Heart left ventricle (tissue), 16 donors: ENCODE measurements around the gene AOX1. TPM values are rescaled to one million over a fixed set of nuclear protein-coding genes. Genes with fewer than 3 reads are reported as not detected.

Experiments
- ATAC-seq, 4 donors: fragments of 200-7000 bp; cut with Tn5 transposase; one replicate each; pipeline ENCODE4 v1.9.1; 2020 to 2022; ENCODE audit warnings: moderate library complexity in 4 of 4, mild to moderate bottlenecking in 3 of 4, moderate number of reproducible peaks in 1 of 4
- DNase-seq, 5 donors: peaks; one replicate each; pipeline ENCODE4 v3.0.0-alpha.2; 2020
- H3K27ac ChIP-seq, 12 donors: fragments of 200-600 bp; sonication (generic) in 4 of 12; one replicate each; pipeline versions ENCODE4 v1.5.0 to v1.8.0; 2016 to 2022; ENCODE audit warnings: mild to moderate bottlenecking in 2 of 12
- H3K27me3 ChIP-seq, 9 donors: fragments of 200-600 bp; sonication (generic) in 2 of 9; one replicate each; pipeline versions ENCODE4 v1.5.1 to v1.8.0; 2016 to 2022; ENCODE audit warnings: mild to moderate bottlenecking in 3 of 9
- H3K36me3 ChIP-seq, 9 donors: fragments of 200-600 bp; sonication (generic) in 2 of 9; one replicate each; pipeline versions ENCODE4 v1.5.0 to v1.8.0; 2018 to 2022; ENCODE audit warnings: mild to moderate bottlenecking in 2 of 9
- H3K4me1 ChIP-seq, 12 donors: fragments of 200-600 bp; sonication (generic) in 4 of 12; one replicate each; pipeline versions ENCODE4 v1.5.0 to v1.8.0; 2016 to 2022; ENCODE audit warnings: mild to moderate bottlenecking in 3 of 12
- H3K4me3 ChIP-seq, 12 donors: fragments of 200-600 bp; sonication (generic) in 4 of 12; one replicate each; pipeline versions ENCODE4 v1.5.0 to v1.8.0; 2017 to 2022; ENCODE audit warnings: mild to moderate bottlenecking in 9 of 12, moderate library complexity in 4 of 12
- H3K9me3 ChIP-seq, 12 donors: fragments of 200-600 bp; sonication (generic) in 4 of 12; one replicate each; pipeline versions ENCODE4 v1.5.0 to v1.8.0; 2016 to 2022; ENCODE audit warnings: mild to moderate bottlenecking in 1 of 12
- POLR2A ChIP-seq, 2 donors: fragments of 450-650 bp; IDR thresholded peaks; one replicate each; pipeline ENCODE4 v1.6.1; 2017; ENCODE audit warnings: antibody characterized with exemption in 2 of 2, mild to moderate bottlenecking in 2 of 2, moderate library complexity in 2 of 2
- WGBS, 4 donors: extraction: QIAGEN DNeasy Blood & Tissue Kit in 2 of 4; methylation state at CpG; one replicate each; pipeline versions ENCODE4 v1.1.5 to v1.1.7; 2013 to 2018; 5-methylcytosine and 5-hydroxymethylcytosine counted together
- intact Hi-C, 10 donors: fragments of 100-400 bp; cut with DNase I; formaldehyde crosslinking; loops; one replicate each; pipeline versions ENCODE4 v1.11.1 to v1.14.2; 2022
- polyA plus RNA-seq, 2 donors: library from polyadenylated mRNA; stranded (reverse); fragments of 200-250 nt; gene quantifications; one replicate each; pipeline ENCODE4 v1.2.3, GENCODE V29; 2013
- total RNA-seq, 9 donors: library from RNA; depleted of rRNA in 2 of 9; stranded (reverse); fragments of >200 nt in 2 of 9; fragmentation: NEBNext Ultra II Directional in 3 of 9; extraction: Animal tissue kit (Norgen Biotek cat#: 25700) in 3 of 9; gene quantifications; one replicate each; pipeline versions ENCODE4 v1.1.0 to v1.2.4, GENCODE V29; 2016 to 2023
- TF ChIP-seq, protein P1 (sequence below), 12 donors: fragments of 200-600 bp; sonication (generic) in 4 of 12; IDR thresholded peaks; one replicate each; pipeline versions ENCODE4 v1.5.0 to v1.8.0; 2018 to 2022; ENCODE audit warnings: antibody characterized with exemption in 12 of 12, mild to moderate bottlenecking in 5 of 12
- donor health status: ischemic (EF 13 %, LVEDD 7.1; RV severe dilation, severe dysfunction).
- donor health status: healthy with polysubstance abuse.
- donor health status: DM: no; HTN: yes; CAD: no.
- donor health status: DM: no; HTN: no; CAD: no.
- donor health status: ischemic (EF 25% LVEDD 6.9; RV normal size, moderate dysfunction).
- donor health status: ischemic (EF 25% LVEDD 5.7; RV mildly dilated, moderate dysfunction).
- donor health status: healthy.
- donor health status: DM: yes; HTN: yes; CAD: no.
- donor health status: ischemic (EF 35%, LVEDD 5.7; RV mildly dilated, moderate dysfunction).
- donor health status: nonischemic (EF 11% LVEDD 7.7; RV severe dilation, severe dysfunction).
- donor health status: DM: yes; HTN: yes; CAD: no.
- donor health status: PGD.
- donor health status: ischemic (EF 29% LVEDD 5.4; RV normal size, mild dysfunction).
- donor health status: nonischemic (EF 23%, LVEDD 6.1; RV moderate dilation, normal function).

AOX1 gene
- total and polyA plus RNA-seq, 11 donors = 0.76 to 33.4 (median 2.9) TPM

DNA sequence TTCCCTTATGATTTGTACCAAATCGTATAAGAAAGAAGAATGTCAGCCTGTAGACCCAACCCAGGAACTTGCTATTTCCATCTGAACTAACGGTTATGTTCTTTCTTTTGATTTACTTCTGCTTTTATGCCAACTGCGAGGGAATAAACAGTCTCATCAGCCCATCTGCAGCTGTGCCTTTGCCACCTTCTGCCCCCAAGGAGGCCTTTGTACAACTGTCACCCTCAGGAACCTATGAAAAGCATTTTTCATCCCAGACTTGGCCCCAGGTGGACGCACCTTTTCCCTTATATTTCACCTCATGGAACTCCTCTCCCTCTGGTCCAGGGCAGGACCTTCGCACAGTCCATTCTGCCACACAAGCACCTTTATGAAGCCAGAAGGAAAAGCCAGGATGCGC is 109.8 kb downstream of the AOX1 start:
- ATAC-seq = no peak
- no peaks in the 10 kb centered on the region for H3K27me3 ChIP-seq
- intact Hi-C loops = loop anchor here in 1 of 10 donors (5.0 kb wide), 1 partner anchor 73 kb away; no protein-coding TSS in a partner anchor
- TF ChIP-seq POLR2A (IDR thresholded peaks at IDR 0.05) = no peak
- TF ChIP-seq, protein P1, sequence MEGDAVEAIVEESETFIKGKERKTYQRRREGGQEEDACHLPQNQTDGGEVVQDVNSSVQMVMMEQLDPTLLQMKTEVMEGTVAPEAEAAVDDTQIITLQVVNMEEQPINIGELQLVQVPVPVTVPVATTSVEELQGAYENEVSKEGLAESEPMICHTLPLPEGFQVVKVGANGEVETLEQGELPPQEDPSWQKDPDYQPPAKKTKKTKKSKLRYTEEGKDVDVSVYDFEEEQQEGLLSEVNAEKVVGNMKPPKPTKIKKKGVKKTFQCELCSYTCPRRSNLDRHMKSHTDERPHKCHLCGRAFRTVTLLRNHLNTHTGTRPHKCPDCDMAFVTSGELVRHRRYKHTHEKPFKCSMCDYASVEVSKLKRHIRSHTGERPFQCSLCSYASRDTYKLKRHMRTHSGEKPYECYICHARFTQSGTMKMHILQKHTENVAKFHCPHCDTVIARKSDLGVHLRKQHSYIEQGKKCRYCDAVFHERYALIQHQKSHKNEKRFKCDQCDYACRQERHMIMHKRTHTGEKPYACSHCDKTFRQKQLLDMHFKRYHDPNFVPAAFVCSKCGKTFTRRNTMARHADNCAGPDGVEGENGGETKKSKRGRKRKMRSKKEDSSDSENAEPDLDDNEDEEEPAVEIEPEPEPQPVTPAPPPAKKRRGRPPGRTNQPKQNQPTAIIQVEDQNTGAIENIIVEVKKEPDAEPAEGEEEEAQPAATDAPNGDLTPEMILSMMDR (IDR thresholded peaks at IDR 0.05) = no peak
- no peak for DNase-seq
- no peak overlapping the region for H3K27ac ChIP-seq
- H3K4me3 ChIP-seq = no peak overlapping the region
- H3K9me3 ChIP-seq = no peaks in the 10 kb centered on the region
- peaks cover 0 to 12% (median 0%) of the 10 kb centered on the region in 12 donors for H3K4me1 ChIP-seq
- WGBS, 4 donors = 79 to 87% (median 85%) methylated on average over 6 of the region's 6 CpGs
- H3K36me3 ChIP-seq = no peaks in the 10 kb centered on the region

DNA sequence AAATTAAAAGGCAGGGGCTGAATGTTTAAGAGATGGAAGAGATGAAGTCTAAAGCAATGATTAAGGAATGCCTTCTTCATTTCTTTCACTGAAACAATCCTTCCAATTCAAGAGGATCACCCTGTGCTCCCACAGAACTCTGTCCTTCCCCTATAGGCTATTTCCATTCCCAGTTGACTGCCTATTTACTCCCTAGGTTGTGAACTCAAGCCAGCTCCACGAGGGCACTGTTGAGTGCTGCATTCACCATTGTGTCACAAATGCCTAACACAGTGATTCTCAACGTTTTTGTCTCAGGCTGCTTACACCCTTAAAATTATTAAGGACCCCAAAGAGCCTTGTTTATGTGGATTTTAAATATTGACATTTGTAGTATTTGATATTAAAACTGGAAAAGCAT is 112.4 kb downstream of the AOX1 start:
- 14 to 21% (median 16%) methylated on average over 2 of the region's 2 CpGs for WGBS, 4 donors
- H3K36me3 ChIP-seq = no peaks in the 10 kb centered on the region
- TF ChIP-seq, protein P1 (IDR thresholded peaks at IDR 0.05) = no peak
- no peak for TF ChIP-seq POLR2A (IDR thresholded peaks at IDR 0.05)
- no peak for DNase-seq
- H3K4me1 ChIP-seq = peaks cover 0 to 12% (median 0%) of the 10 kb centered on the region in 12 donors
- intact Hi-C loops = loop anchor here in 1 of 10 donors (5.0 kb wide), 1 partner anchor 76 kb away; no protein-coding TSS in a partner anchor
- ATAC-seq = no peak
- H3K4me3 ChIP-seq = no peak overlapping the region
- no peak overlapping the region for H3K27ac ChIP-seq
- H3K9me3 ChIP-seq = no peaks in the 10 kb centered on the region
- no peaks in the 10 kb centered on the region for H3K27me3 ChIP-seq

DNA sequence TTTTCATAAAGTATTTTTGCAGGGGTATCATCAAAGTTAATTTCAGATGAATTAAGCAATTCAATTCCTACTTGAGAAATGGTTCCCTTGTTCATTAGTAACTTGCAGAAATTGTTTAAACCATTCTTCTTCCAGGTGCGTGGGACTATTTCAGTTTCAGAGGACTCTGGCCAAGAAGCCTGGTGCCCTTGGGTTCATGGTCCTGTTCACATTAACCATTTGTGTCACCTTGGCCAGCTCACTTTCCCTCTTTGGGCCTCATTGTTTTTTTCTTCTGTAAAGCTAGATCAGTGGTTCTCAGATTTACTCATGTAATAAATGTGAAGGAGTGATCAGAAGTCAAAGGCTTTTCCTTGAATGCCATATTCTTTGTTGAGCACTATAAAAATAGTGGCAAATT is 113.5 kb downstream of the AOX1 start:
- ATAC-seq = no peak
- WGBS, 4 donors = 0 to 71% (median 43%) methylated on average over 1 of the region's 1 CpG
- no peak for DNase-seq
- Histone ChIP-seq H3K27ac (no peak overlapping the region), H3K9me3 (no peaks in the 10 kb centered on the region), H3K27me3 (no peaks in the 10 kb centered on the region), H3K36me3 (no peaks in the 10 kb centered on the region), H3K4me3 (no peak overlapping the region), H3K4me1 (peaks cover 0 to 12% (median 0%) of the 10 kb centered on the region in 12 donors)
- TF ChIP-seq POLR2A (IDR thresholded peaks at IDR 0.05) = no peak
- TF ChIP-seq, protein P1 (IDR thresholded peaks at IDR 0.05) = no peak
- intact Hi-C loops = loop anchor here in 1 of 10 donors (5.0 kb wide), 1 partner anchor 77 kb away; no protein-coding TSS in a partner anchor

DNA sequence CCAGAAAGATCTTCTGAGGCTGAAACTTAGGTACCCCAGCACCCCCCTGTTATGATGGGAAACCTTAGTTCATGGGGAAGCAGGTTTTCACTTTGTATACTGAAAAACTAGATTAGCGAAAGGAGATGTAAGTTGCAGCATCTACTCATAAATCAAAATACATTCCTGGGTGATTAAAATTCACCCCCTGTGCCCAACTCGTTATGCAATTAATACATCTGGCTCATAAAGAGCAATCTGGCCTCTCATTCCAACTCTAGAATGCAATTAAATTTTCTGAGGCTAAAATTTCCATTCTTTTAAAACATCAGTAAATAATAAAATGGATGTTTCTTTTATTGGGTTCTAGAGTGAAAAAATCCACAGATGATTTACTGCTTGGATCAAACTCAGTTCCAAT is 115.0 kb downstream of the AOX1 start:
- TF ChIP-seq, protein P1 (IDR thresholded peaks at IDR 0.05) = no peak
- no peaks in the 10 kb centered on the region for H3K36me3 ChIP-seq
- ATAC-seq = no peak
- intact Hi-C loops = loop anchor here (2.0 to 10.0 kb wide), 9 partner anchors 116 to 729 kb away; partner anchors contain the start of gene AOX1 (in 1 of the 10)
- H3K27ac ChIP-seq = no peak overlapping the region
- H3K9me3 ChIP-seq = no peaks in the 10 kb centered on the region
- WGBS, 4 donors = 78 to 90% (median 89%) methylated on average over 2 of the region's 2 CpGs
- no peak overlapping the region for H3K4me3 ChIP-seq
- no peak for DNase-seq
- H3K4me1 ChIP-seq = peaks cover 0 to 8% (median 0%) of the 10 kb centered on the region in 12 donors
- no peaks in the 10 kb centered on the region for H3K27me3 ChIP-seq
